Islet of Langerhans (tissue), 1 donor: Measurements from ENCODE around the gene CECR2.

Experiments used
- FAIRE-seq: peaks from one replicate; lab custom pipeline; 2011; peaks lifted over from hg19 to GRCh38; lab: Jason Lieb, UNC

Gene CECR2

GRCh38 chr22:17575151-17575550 is 205.9 kb downstream of the CECR2 start:
- no peak for FAIRE-seq

GRCh38 chr22:17575681-17576080 is 206.4 kb downstream of the CECR2 start:
- no peak for FAIRE-seq

GRCh38 chr22:17576470-17576869 is 207.2 kb downstream of the CECR2 start:
- no peak for FAIRE-seq

DNA sequence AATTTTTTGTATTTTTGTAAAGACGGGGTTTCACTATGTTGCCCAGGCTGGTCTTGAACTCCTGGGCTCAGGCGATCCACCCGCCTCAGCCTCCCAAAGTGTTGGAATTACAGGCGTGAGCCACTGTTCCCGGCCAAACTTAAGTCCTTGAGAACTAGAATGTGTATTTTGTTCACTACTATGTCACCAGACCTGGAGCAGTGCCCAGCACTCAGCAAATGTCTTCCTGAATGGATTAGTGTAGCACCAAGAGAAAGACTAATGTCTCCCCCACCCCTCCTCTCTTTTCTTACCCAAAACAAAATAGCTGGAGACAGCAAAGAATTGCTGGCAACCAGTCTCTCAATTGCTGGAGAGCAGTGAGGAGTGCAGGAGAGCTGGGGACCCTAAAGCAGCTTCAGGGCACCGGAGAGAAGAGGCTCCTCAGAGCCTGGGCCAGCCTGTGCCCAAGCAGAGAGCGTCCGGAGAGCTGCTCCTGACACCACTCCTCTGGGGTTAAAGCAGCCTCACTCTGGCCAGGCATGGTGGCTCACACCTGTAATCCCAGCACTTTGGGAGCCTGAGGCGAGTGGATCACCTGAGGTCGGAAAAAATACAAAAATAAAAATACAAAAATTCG is 209.0 kb downstream of the CECR2 start:
- no peak for FAIRE-seq

DNA sequence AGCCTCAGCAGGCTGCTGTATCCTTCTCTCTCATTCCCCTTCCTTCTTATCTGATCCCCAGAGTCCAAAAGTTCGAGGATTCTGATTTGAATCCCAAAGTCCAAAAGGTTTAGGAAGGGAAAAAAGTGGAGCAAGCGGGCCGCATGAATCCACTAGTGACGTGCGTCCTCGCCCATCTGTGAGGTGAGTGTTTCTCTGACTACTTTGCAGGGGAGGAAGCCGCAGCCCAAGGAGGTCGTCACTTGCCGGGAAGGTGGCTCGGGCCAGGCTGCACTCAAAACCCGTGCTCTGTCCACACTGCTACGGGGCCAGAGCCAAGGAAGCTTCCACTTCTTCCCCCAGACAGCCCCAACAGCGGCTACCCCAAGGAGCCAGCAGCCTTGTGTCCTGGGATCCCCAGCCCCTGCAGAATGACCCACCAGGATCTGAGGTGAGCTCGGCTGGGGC is 210.3 kb downstream of the CECR2 start:
- FAIRE-seq = no peak

DNA sequence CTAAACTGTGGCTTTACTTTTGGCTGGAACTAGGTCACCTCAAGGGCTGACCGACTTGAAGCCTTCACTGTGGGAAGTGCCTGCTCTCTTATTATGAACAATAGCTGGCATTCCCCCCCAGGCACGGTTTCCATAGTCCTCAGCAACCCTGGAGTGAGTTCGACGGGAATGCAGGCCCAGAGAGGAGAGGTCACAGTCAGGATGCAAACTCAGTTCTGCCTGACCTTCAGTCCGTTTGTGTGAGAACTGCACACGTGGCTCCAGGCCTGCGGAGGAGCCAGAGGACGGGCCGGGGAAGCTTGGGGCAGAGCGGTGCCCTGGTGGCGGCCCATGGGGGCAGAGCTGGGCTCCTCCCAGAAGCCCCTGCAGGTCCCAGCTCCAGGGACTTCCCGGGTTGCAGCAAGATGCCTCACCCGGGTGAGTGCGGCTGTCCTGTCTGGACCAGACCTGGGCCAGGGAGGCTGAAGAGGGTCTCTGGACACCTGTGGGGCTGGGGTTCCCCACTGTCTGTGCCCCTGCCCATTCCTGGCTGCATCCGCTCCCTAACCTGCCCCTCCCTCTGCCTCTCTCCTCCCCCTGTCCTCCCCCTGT is 211.3 kb downstream of the CECR2 start:
- no peak for FAIRE-seq

- FAIRE-seq = no peak
These were observed 211.8 kb downstream of the CECR2 start for GRCh38 chr22:17581056-17581455.

DNA sequence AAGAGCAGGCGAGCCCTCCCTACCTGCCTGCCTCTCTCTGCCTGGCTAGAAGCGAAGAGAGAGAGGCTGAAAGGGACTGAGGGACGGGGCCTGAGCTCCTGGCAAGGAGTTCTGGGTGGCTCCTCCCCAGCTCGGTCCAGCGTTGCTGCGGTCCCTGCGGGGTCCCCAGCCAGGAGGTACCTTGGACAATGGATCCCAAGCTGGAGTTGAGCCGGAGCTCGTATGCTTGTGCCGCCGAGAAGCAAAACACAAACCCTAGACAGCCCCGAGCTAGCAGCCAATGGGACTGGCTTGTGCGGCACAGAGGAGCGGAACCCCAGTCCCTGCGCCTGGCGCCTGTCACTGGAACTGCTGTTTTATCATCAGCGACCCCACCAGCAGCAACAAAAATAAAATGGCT is 212.4 kb downstream of the CECR2 start:
- no peak for FAIRE-seq

DNA sequence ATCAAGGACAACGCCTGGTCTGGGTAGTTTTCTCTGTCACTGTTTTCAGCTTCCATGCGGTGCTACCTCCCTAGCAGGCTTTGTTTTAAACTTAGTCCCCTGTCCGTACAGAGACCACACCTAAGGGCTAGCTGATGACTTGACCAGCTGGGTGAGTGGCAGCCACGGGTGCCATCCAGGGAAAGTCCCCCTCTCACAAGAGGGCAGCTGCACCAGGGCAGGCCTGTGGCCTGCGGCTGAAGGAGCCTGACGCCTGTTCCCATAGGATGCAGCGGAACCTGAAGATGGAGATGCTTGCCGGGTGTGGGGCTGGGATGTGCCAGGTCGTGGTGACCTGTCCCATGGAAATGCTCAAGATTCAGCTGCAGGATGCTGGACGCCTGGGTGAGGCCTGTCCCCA is 213.9 kb downstream of the CECR2 start:
- no peak for FAIRE-seq

- FAIRE-seq = no peak
These were observed 217.7 kb downstream of the CECR2 start for GRCh38 chr22:17586831-17587440.

- FAIRE-seq = no peak
These were observed 218.4 kb downstream of the CECR2 start for GRCh38 chr22:17587629-17588028.

- FAIRE-seq = no peak
These were observed 219.3 kb downstream of the CECR2 start for GRCh38 chr22:17588606-17589005.

- no peak for FAIRE-seq
These were observed 220.6 kb downstream of the CECR2 start for GRCh38 chr22:17589810-17590375.

GRCh38 chr22:17590586-17590985 is 221.3 kb downstream of the CECR2 start:
- no peak for FAIRE-seq

- no peak for FAIRE-seq
These were observed 222.9 kb downstream of the CECR2 start for GRCh38 chr22:17592201-17592600.

GRCh38 chr22:17596226-17596625 is 227.0 kb downstream of the CECR2 start:
- no peak for FAIRE-seq

GRCh38 chr22:17597217-17597616 is 228.0 kb downstream of the CECR2 start:
- FAIRE-seq = no peak

GRCh38 chr22:17598318-17598717 is 229.1 kb downstream of the CECR2 start:
- no peak for FAIRE-seq

GRCh38 chr22:17601031-17601430 is 231.8 kb downstream of the CECR2 start:
- FAIRE-seq = no peak

DNA sequence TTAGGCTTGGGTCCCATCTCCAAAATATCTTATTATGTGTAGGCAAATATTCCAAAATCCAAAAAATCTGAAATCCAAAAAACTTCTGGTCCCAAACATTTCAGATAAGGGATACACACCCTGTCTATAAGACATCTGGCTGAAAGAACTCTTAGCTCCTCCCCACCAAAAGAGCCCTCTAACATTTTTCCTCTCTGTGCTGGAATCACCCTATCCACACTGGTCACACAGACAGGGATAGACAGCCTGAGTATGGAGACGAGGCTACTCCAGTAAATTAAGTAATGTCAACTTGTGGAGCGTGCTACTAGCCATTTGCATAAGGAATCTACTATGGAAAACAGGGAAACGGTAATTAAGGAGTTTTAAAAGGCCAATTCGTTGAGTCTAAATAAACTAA is 234.4 kb downstream of the CECR2 start:
- no peak for FAIRE-seq

GRCh38 chr22:17606496-17606895 is 237.2 kb downstream of the CECR2 start:
- no peak for FAIRE-seq
